Astrocyte of the spinal cord (primary cell): Measurements from ENCODE around the gene BRD2.

Source experiments
- DNase-seq: peaks from one replicate; pipeline ENCODE4 v3.0.0; 2011; ENCODE audit warnings: low read depth, low spot score
- H3K4me3 ChIP-seq: 2 replicates; pipeline ENCODE4 v1.5.1; 2011; ENCODE audit warnings: low read depth, mild to moderate bottlenecking, low read length, moderate library complexity
- in situ Hi-C: cut with HindIII; loops from 2 replicates; pipeline ENCODE4 v1.10.0; 2017; ENCODE audit warnings: low sequenced_read_pairs
- TF ChIP-seq, protein P1 (sequence below): IDR thresholded peaks from 2 replicates; pipeline ENCODE4 v1.5.1; 2012; ENCODE audit warnings: low read depth, mild to moderate bottlenecking, low read length, inconsistent platforms

Gene BRD2

DNA sequence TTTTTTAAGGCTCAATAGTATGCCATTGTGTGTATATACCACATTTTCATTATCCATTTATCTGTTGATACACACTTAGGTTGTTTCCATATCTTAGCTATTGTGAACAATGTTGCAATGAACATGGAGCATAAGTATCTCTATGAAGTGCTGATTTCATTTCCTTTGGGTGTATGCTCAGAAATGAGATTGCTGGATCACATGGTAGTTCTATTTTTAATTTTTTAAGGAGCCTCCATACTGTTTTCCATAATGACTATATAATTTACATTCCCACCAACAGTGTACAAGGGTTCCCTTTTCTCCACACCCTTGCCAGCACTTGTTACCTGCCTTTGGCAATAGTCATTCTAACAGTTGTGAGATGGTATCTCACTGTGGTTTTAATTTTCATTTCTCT is 56.1 kb downstream of the BRD2 start:
- TF ChIP-seq, protein P1, sequence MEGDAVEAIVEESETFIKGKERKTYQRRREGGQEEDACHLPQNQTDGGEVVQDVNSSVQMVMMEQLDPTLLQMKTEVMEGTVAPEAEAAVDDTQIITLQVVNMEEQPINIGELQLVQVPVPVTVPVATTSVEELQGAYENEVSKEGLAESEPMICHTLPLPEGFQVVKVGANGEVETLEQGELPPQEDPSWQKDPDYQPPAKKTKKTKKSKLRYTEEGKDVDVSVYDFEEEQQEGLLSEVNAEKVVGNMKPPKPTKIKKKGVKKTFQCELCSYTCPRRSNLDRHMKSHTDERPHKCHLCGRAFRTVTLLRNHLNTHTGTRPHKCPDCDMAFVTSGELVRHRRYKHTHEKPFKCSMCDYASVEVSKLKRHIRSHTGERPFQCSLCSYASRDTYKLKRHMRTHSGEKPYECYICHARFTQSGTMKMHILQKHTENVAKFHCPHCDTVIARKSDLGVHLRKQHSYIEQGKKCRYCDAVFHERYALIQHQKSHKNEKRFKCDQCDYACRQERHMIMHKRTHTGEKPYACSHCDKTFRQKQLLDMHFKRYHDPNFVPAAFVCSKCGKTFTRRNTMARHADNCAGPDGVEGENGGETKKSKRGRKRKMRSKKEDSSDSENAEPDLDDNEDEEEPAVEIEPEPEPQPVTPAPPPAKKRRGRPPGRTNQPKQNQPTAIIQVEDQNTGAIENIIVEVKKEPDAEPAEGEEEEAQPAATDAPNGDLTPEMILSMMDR: no peak
- H3K4me3 ChIP-seq: no peak overlapping the region
- DNase-seq: no peak
- in situ Hi-C loops: no loop called here

DNA sequence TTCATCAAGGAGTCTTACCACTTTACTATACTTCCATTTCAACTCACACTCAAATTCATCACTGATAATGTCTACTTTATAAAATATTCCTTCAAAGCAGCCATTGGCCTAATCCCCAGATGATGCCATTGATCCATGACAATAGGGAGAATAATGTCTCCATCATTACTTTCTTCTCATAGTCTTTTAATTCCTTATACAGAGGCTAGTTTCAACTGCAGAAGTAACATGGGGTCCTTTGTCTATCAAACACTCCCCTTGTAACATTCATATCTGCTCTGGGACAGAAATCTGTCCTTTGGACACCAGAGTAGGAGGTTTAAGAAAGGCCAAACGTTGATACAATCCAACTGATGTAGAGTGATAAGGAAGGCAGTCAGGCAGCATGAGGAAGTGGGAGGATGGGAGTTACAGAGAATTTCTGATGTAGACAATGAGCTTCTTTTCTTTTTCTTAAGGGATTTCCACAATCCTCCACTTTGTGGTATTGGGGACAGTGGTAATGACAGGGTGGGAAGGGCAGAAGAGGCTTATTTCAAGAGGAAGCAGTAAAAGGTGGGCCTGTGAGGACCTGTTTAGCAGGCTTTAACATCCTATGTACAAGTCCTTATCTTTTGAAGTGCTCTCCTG is 59.9 kb downstream of the BRD2 start:
- in situ Hi-C loops: no loop called here
- H3K4me3 ChIP-seq: no peak overlapping the region
- DNase-seq: no peak
- TF ChIP-seq, protein P1: no peak

DNA sequence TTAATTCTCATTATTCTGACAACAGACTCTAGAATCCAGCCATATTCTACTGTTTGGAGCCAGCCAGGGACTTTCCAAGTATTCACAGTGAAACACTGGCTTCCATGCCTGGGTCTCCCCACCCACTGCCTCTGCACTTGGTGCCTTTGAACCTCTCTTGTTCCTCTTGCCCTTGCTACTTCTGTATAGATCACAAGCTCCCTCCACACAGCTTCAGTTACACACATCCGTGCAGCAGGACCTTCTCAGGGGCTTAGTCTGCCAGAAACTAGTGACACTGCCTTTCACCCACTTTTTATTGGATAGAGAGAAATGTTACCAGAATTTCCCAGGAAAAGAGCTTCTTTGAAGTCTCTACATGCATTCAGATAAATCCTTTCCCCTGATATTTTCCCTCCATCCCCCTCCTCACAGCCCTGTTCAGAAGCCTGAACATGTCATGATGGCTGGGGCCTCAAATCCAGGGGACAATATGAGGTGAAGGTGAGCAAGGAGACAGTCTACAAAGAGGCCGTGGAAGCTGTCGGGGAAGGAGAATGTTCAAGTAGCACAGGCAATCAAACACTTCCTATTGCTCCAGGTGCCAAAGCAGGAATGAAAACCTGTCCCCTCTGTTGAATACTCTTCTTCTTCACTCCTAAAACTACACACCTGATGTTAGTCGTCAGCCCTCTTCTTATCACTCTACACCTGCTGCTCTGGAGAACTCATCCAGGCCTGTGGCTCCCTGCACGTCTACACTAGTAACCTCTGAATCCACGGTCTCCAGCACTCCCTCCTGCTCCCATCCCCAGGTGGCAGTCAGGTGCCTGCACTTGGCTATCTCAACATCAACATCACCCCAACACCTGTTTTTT is 61.2 kb downstream of the BRD2 start:
- in situ Hi-C loops: no loop called here
- no peak for DNase-seq
- TF ChIP-seq, protein P1: no peak
- H3K4me3 ChIP-seq: no peak overlapping the region

DNA sequence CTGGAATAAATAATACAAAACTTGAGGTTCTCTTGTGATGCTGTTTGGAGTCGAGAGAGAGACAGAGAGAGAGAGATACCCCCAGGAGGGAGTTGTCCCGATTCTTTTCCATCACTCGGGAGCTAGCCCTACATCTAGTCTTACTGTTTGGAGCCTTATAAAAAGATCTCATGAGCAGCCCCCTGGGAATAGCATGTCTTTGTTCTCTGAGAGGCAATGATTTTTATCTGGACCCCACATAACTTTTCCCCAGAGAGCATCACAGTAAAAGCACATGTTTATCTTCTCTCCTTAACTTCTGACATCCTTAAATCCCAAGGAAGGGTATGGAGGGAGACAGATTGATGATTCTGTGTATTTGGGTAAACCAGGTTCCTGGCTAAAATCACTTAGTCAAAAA is 61.9 kb downstream of the BRD2 start:
- TF ChIP-seq, protein P1: no peak
- no peak for DNase-seq
- no peak overlapping the region for H3K4me3 ChIP-seq
- in situ Hi-C loops: no loop called here
